Measurements from ENCODE around the gene THSD4. TPM values are rescaled to one million over a fixed set of nuclear protein-coding genes. Genes with fewer than 3 reads are reported as not detected.

THSD4 gene
- polyA plus RNA-seq, 1 donor (not counting 4 experiments of a cell fraction or from before 2014, with no cell fraction given) = 24.5 TPM

DNA sequence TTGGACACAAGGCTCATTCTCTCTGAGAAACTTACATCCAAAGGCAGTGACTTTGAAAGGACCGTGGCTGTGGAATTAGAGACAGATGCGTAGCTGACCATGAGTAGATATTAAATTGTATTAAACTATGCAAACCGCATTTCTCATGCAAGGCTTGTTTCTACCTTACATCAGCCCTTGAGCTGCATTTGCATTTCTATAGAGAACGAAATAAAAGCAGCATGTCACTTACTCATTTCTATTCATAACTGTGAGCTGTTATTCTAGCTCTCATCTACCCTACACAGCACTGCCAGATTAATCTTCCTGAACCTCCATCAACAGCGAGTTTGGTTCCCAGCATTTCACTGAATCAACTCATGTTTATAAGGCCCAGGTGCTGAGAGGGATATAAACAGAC lies 72.3 kb downstream of the THSD4 start:
- Histone ChIP-seq H3K9ac (ENCODE audit: control insufficient read depth, extremely low read depth, insufficient read depth, low read length) (no peak overlapping the region), H3K4me1 (ENCODE audit: control insufficient read depth, extremely low read depth, insufficient read depth, low read length) (no peaks in the 10 kb centered on the region), H3K4me2 (ENCODE audit: control insufficient read depth, extremely low read depth, insufficient read depth, low read depth, low read length) (no peak overlapping the region), H3K9me3 (ENCODE audit: control insufficient read depth, low read depth, low read length) (no peaks in the 10 kb centered on the region), H3K9me1 (ENCODE audit: control insufficient read depth, extremely low read depth, insufficient read depth, low read length) (peaks cover 2% of the 10 kb centered on the region), H3K79me2 (ENCODE audit: control insufficient read depth, insufficient read depth, low read length) (peaks cover 38% of the 10 kb centered on the region), H3K36me3 (ENCODE audit: control insufficient read depth in 2 of 2, extremely low read depth in 1 of 2, insufficient read depth in 2 of 2, low read length in 2 of 2) (peaks cover 19 to 35% of the 10 kb centered on the region in 2 experiments), H3K27me3 (ENCODE audit: control insufficient read depth, extremely low read depth, insufficient read depth, low read length) (no peaks in the 10 kb centered on the region), H3K4me3 (ENCODE audit: control insufficient read depth in 2 of 3, extremely low read depth in 1 of 3, insufficient read depth in 2 of 3, low read depth in 1 of 3, low read length in 3 of 3) (no peak overlapping the region), H2AFZ (ENCODE audit: control insufficient read depth, low read length) (no peak overlapping the region), H4K20me1 (ENCODE audit: control insufficient read depth, extremely low read depth, insufficient read depth, low read length) (no peaks in the 10 kb centered on the region), H3K27ac (ENCODE audit: control insufficient read depth, insufficient read depth, low read length) (no peak overlapping the region)
- TF ChIP-seq, protein P1, sequence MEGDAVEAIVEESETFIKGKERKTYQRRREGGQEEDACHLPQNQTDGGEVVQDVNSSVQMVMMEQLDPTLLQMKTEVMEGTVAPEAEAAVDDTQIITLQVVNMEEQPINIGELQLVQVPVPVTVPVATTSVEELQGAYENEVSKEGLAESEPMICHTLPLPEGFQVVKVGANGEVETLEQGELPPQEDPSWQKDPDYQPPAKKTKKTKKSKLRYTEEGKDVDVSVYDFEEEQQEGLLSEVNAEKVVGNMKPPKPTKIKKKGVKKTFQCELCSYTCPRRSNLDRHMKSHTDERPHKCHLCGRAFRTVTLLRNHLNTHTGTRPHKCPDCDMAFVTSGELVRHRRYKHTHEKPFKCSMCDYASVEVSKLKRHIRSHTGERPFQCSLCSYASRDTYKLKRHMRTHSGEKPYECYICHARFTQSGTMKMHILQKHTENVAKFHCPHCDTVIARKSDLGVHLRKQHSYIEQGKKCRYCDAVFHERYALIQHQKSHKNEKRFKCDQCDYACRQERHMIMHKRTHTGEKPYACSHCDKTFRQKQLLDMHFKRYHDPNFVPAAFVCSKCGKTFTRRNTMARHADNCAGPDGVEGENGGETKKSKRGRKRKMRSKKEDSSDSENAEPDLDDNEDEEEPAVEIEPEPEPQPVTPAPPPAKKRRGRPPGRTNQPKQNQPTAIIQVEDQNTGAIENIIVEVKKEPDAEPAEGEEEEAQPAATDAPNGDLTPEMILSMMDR (optimal IDR thresholded peaks at IDR 0.05 in 1 of 3, IDR thresholded peaks at IDR 0.05 in 1 of 3, conservative IDR thresholded peaks at IDR 0.05 in 1 of 3; ENCODE audit: extremely low read depth in 1 of 3, insufficient read depth in 2 of 3, low read length in 3 of 3) = no peak
- no peak for DNase-seq (ENCODE audit: low read depth, low spot score)
- dilution Hi-C loops (cut with MboI; ENCODE audit: extremely low pct_ligation_motif_present, low sequenced_read_pairs) = no loop called here
- no peak for FAIRE-seq

DNA sequence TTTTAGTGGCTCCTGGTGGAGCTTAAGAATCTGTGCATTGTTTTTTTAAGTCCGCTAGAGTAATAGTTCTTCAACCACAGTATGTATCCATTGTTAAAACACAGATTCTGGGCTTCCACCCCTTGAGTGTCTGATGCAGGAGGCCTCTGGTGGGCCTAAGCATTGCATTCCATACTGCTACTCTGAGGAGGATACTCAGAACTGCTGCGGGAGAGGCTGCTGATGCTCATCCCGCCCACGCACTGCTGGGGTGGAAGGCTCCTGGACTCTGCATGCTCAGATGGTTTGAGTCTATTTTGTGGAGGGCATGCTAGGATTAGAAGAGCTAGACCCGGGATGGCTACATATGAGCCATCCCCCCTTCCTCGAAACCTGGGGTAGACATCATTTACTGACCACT lies 74.4 kb downstream of the THSD4 start:
- Histone ChIP-seq H3K79me2 (ENCODE audit: control insufficient read depth, insufficient read depth, low read length) (peaks cover 24% of the 10 kb centered on the region), H3K4me3 (ENCODE audit: control insufficient read depth in 2 of 3, extremely low read depth in 1 of 3, insufficient read depth in 2 of 3, low read depth in 1 of 3, low read length in 3 of 3) (no peak overlapping the region), H3K36me3 (ENCODE audit: control insufficient read depth in 2 of 2, extremely low read depth in 1 of 2, insufficient read depth in 2 of 2, low read length in 2 of 2) (peaks cover 22 to 40% of the 10 kb centered on the region in 2 experiments), H3K27me3 (ENCODE audit: control insufficient read depth, extremely low read depth, insufficient read depth, low read length) (no peaks in the 10 kb centered on the region), H3K27ac (ENCODE audit: control insufficient read depth, insufficient read depth, low read length) (no peak overlapping the region), H3K9me1 (ENCODE audit: control insufficient read depth, extremely low read depth, insufficient read depth, low read length) (no peaks in the 10 kb centered on the region), H3K4me1 (ENCODE audit: control insufficient read depth, extremely low read depth, insufficient read depth, low read length) (no peaks in the 10 kb centered on the region), H4K20me1 (ENCODE audit: control insufficient read depth, extremely low read depth, insufficient read depth, low read length) (no peaks in the 10 kb centered on the region), H3K9me3 (ENCODE audit: control insufficient read depth, low read depth, low read length) (no peaks in the 10 kb centered on the region), H3K4me2 (ENCODE audit: control insufficient read depth, extremely low read depth, insufficient read depth, low read depth, low read length) (no peak overlapping the region), H2AFZ (ENCODE audit: control insufficient read depth, low read length) (no peak overlapping the region), H3K9ac (ENCODE audit: control insufficient read depth, extremely low read depth, insufficient read depth, low read length) (no peak overlapping the region)
- DNase-seq (ENCODE audit: low read depth, low spot score) (no peak), FAIRE-seq (no peak)
- dilution Hi-C loops (cut with MboI; ENCODE audit: extremely low pct_ligation_motif_present, low sequenced_read_pairs) = no loop called here
- TF ChIP-seq, protein P1 (optimal IDR thresholded peaks at IDR 0.05 in 1 of 3, IDR thresholded peaks at IDR 0.05 in 1 of 3, conservative IDR thresholded peaks at IDR 0.05 in 1 of 3; ENCODE audit: extremely low read depth in 1 of 3, insufficient read depth in 2 of 3, low read length in 3 of 3) = no peak
- TF ChIP-seq EZH2 (IDR thresholded peaks at IDR 0.05; ENCODE audit: low read length) = no peak
